ENCODE measurements around the gene NUP210L. TPM values are rescaled to one million over a fixed set of nuclear protein-coding genes. Genes with fewer than 3 reads are reported as not detected.

NUP210L gene
- total RNA-seq, 1 experiment from 2014 or later: 0.12 TPM

- intact Hi-C loops (cut with micrococcal nuclease; ENCODE audit: unreplicated experiment): no loop called here
- DNase-seq: no peak
- Mint-ChIP-seq H3K27me3 (ENCODE audit: unreplicated experiment) (no peaks in the 10 kb centered on the region), H3K36me3 (ENCODE audit: insufficient read depth, unreplicated experiment) (peaks cover 86% of the 10 kb centered on the region), H3K9me3 (ENCODE audit: low read depth, unreplicated experiment) (no peaks in the 10 kb centered on the region), H3K27ac (ENCODE audit: unreplicated experiment) (no peak overlapping the region), H3K4me1 (ENCODE audit: low read depth, unreplicated experiment) (no peaks in the 10 kb centered on the region), H3K4me3 (ENCODE audit: low read depth, unreplicated experiment) (no peak overlapping the region)
- CTCF ChIA-PET: no interaction called here
- no peak for TF ChIP-seq CTCF (IDR thresholded peaks at IDR 0.05; ENCODE audit: unreplicated experiment)
- BruUV-seq (replicated peaks): no TSS peak
These were observed 12.6 kb upstream of the NUP210L start for GRCh38 chr1:154167461-154167860.

- no peaks in the 10 kb centered on the region for H3K4me1 Mint-ChIP-seq (ENCODE audit: low read depth, unreplicated experiment)
- H3K9me3 Mint-ChIP-seq (ENCODE audit: low read depth, unreplicated experiment): no peaks in the 10 kb centered on the region
- BruUV-seq (replicated peaks): no TSS peak
- no peak overlapping the region for H3K4me3 Mint-ChIP-seq (ENCODE audit: low read depth, unreplicated experiment)
- H3K36me3 Mint-ChIP-seq (ENCODE audit: insufficient read depth, unreplicated experiment): peaks cover 86% of the 10 kb centered on the region
- no peaks in the 10 kb centered on the region for H3K27me3 Mint-ChIP-seq (ENCODE audit: unreplicated experiment)
- no peak for DNase-seq
- TF ChIP-seq CTCF (IDR thresholded peaks at IDR 0.05; ENCODE audit: unreplicated experiment): no peak
- no peak overlapping the region for H3K27ac Mint-ChIP-seq (ENCODE audit: unreplicated experiment)
- CTCF ChIA-PET: no interaction called here
- intact Hi-C loops (cut with micrococcal nuclease; ENCODE audit: unreplicated experiment): no loop called here
These were observed 11.3 kb upstream of the NUP210L start for GRCh38 chr1:154166207-154166606.

DNA sequence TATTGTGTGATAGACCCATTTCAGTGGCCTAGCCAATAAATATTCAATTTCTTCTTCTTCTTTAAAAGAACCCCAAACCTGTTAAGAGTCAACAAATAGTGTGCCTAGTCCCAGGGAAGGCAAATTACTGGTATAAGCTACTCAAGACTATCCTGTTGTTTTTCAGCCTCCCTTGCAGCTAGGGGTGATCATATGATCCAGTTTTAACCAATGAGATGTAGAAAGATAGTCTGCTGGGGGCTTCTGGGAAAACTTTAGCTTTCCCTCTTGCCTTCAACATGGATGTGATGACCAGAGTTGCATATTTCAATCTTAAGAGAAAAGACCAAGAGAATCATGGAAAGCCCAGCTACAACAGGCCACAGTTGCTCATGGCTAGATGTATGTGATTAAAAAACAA, 4.7 kb upstream of the NUP210L start:
- peaks cover 26% of the 10 kb centered on the region for H3K4me1 Mint-ChIP-seq (ENCODE audit: low read depth, unreplicated experiment)

DNA sequence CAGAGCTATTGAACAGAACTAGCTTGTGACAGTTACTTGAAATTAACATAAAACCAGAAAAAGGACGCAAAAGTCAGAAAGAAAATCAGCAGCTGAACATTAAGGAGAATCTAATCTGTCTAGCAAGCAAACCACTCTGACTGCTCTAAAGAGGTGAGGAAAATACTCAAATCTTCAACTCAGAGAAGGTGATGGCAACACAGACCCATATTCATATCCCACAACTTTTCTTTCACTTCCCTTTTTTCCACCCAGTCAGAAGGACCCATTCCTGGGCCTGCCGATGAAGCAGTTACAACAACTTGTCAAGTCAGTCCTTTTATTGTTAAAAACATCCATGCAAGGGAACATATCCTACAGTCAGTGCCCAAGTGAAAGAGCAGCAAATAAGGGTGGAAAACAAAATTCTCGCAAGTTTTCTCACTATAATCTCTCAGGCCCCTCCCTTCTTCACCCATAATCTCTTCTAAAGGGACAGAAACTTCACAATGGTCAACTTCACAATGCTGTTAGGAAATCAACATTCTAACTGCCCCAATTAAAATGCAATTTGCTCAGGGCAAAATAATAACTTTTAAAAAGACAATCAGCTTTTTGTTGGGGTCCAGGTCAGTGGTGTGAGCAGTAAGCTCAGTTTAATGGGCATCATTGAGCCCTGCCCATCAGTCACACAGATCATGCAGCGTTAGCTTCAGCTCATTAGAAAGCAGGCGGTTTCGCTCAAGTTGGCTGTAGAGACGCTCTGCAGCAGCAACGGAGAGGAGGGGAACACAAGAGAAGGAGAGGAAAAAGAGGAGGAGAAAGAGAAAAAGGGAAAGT, 3.6 kb upstream of the NUP210L start:
- no peaks in the 10 kb centered on the region for H3K27me3 Mint-ChIP-seq (ENCODE audit: unreplicated experiment)
- peaks cover 72% of the 10 kb centered on the region for H3K36me3 Mint-ChIP-seq (ENCODE audit: insufficient read depth, unreplicated experiment)
- CTCF ChIA-PET: interaction anchor here (0.6 kb wide), 2 partner anchors 7 to 19 kb away, joined by 3 to 5 read pairs; no protein-coding TSS in a partner anchor
- H3K4me3 Mint-ChIP-seq (ENCODE audit: low read depth, unreplicated experiment): peak overlapping the region; percentile 28
- H3K27ac Mint-ChIP-seq (ENCODE audit: unreplicated experiment): peak overlapping the region; percentile 84
- peaks cover 26% of the 10 kb centered on the region for H3K4me1 Mint-ChIP-seq (ENCODE audit: low read depth, unreplicated experiment)
- DNase-seq: no peak
- no peak for TF ChIP-seq CTCF (IDR thresholded peaks at IDR 0.05; ENCODE audit: unreplicated experiment)
- intact Hi-C loops (cut with micrococcal nuclease; ENCODE audit: unreplicated experiment): no loop called here
- H3K9me3 Mint-ChIP-seq (ENCODE audit: low read depth, unreplicated experiment): no peaks in the 10 kb centered on the region
- no TSS peak for BruUV-seq (replicated peaks)

More for the DNA sequence above, 4.7 kb upstream of the NUP210L start:
- TF ChIP-seq CTCF (IDR thresholded peaks at IDR 0.05; ENCODE audit: unreplicated experiment): no peak
- Mint-ChIP-seq H3K4me3 (ENCODE audit: low read depth, unreplicated experiment) (no peak overlapping the region), H3K27ac (ENCODE audit: unreplicated experiment) (no peak overlapping the region), H3K9me3 (ENCODE audit: low read depth, unreplicated experiment) (no peaks in the 10 kb centered on the region), H3K36me3 (ENCODE audit: insufficient read depth, unreplicated experiment) (peaks cover 77% of the 10 kb centered on the region), H3K27me3 (ENCODE audit: unreplicated experiment) (no peaks in the 10 kb centered on the region)
- DNase-seq: no peak
- CTCF ChIA-PET: no interaction called here
- intact Hi-C loops (cut with micrococcal nuclease; ENCODE audit: unreplicated experiment): no loop called here
- BruUV-seq (replicated peaks): no TSS peak

Measured in Calu3 (cell line).